ENCODE measurements around the gene PTPRK. TPM values are rescaled to one million over a fixed set of nuclear protein-coding genes. Genes with fewer than 3 reads are reported as not detected.

PTPRK gene
- total RNA-seq, 4 donors from 2014 or later = 34.6 to 56.5 (median 47.0) TPM

- Histone ChIP-seq H3K4me1 (no peaks in the 10 kb centered on the region), H3K27me3 (no peaks in the 10 kb centered on the region), H3K4me3 (replicated peaks in 1 of 3) (no peak overlapping the region), H3K27ac (no peak overlapping the region), H3K36me3 (no peaks in the 10 kb centered on the region), H3K9me3 (no peaks in the 10 kb centered on the region)
- intact Hi-C loops (cut with DNase I) = no loop called here
- no peak for TF ChIP-seq POLR2A (IDR thresholded peaks at IDR 0.05)
- no peak for TF ChIP-seq CTCF (IDR thresholded peaks at IDR 0.05)
- no peak for DNase-seq
Measured at GRCh38 chr6:128380891-128381290, 139.5 kb downstream of the PTPRK start.

- intact Hi-C loops (cut with DNase I) = no loop called here
- Histone ChIP-seq H3K4me1 (no peaks in the 10 kb centered on the region), H3K36me3 (no peaks in the 10 kb centered on the region), H3K27me3 (no peaks in the 10 kb centered on the region), H3K27ac (no peak overlapping the region), H3K4me3 (replicated peaks in 1 of 3) (no peak overlapping the region), H3K9me3 (no peaks in the 10 kb centered on the region)
- TF ChIP-seq POLR2A (IDR thresholded peaks at IDR 0.05) (no peak), CTCF (IDR thresholded peaks at IDR 0.05) (no peak)
- no peak for DNase-seq
Measured at GRCh38 chr6:128379577-128379976, 140.8 kb downstream of the PTPRK start.

- H3K9me3 ChIP-seq = no peaks in the 10 kb centered on the region
- H3K27ac ChIP-seq = no peak overlapping the region
- H3K4me1 ChIP-seq = no peaks in the 10 kb centered on the region
- no peaks in the 10 kb centered on the region for H3K27me3 ChIP-seq
- H3K4me3 ChIP-seq (replicated peaks in 1 of 3) = no peak overlapping the region
- DNase-seq = no peak
- intact Hi-C loops (cut with DNase I) = no loop called here
- no peaks in the 10 kb centered on the region for H3K36me3 ChIP-seq
- TF ChIP-seq CTCF (IDR thresholded peaks at IDR 0.05) (no peak), POLR2A (IDR thresholded peaks at IDR 0.05) (no peak)
- WGBS, 2 donors = 98% methylated on average over 4 of the region's 4 CpGs
Measured at GRCh38 chr6:128376952-128377503, 143.4 kb downstream of the PTPRK start.

GRCh38 chr6:128371136-128371535 lies 149.3 kb downstream of the PTPRK start:
- Histone ChIP-seq H3K9me3 (no peaks in the 10 kb centered on the region), H3K27me3 (no peaks in the 10 kb centered on the region), H3K4me3 (replicated peaks in 1 of 3) (no peak overlapping the region), H3K36me3 (no peaks in the 10 kb centered on the region), H3K4me1 (peaks cover 0 to 5% of the 10 kb centered on the region in 2 donors), H3K27ac (no peak overlapping the region)
- intact Hi-C loops (cut with DNase I) = no loop called here
- TF ChIP-seq POLR2A (IDR thresholded peaks at IDR 0.05) (no peak), CTCF (IDR thresholded peaks at IDR 0.05) (no peak)
- DNase-seq = no peak
- WGBS, 2 donors = 96% methylated on average over 4 of the region's 4 CpGs

GRCh38 chr6:128370072-128370471 lies 150.3 kb downstream of the PTPRK start:
- TF ChIP-seq CTCF (IDR thresholded peaks at IDR 0.05) (peak in 1 of 6 experiments; percentile 8), POLR2A (IDR thresholded peaks at IDR 0.05) (no peak)
- no peak overlapping the region for H3K4me3 ChIP-seq (replicated peaks in 1 of 3)
- intact Hi-C loops (cut with DNase I) = no loop called here
- no peaks in the 10 kb centered on the region for H3K9me3 ChIP-seq
- H3K27ac ChIP-seq = no peak overlapping the region
- H3K4me1 ChIP-seq = peaks cover 0 to 5% of the 10 kb centered on the region in 2 donors
- 64% methylated on average over 2 of the region's 2 CpGs for WGBS, 2 donors
- H3K27me3 ChIP-seq = no peaks in the 10 kb centered on the region
- no peak for DNase-seq
- H3K36me3 ChIP-seq = no peaks in the 10 kb centered on the region

Data from thyroid gland (tissue), 4 donors.